GM12878 (cell line): ENCODE measurements around the gene PRDX3.
A peak's percentile ranks its signal among the peaks of the same experiment; 100 is the strongest.

ENCODE experiments used
- EP300 ChIP-seq, 2 experiments: fragments of 150-350 bp in 1 of 2; IDR thresholded peaks; 2 replicates each; pipeline ENCODE4 v1.6.1; 2011 to 2012; ENCODE audit warnings: low read depth in 2 of 2, low read length in 2 of 2, borderline replicate concordance in 1 of 2, improper control_type of control experiment in 1 of 2, inconsistent platforms in 1 of 2; ENCODE audit not compliant: control insufficient read depth in 1 of 2
- JUNB ChIP-seq: IDR thresholded peaks from 2 replicates; pipeline ENCODE4 v1.6.1; 2016; ENCODE audit warnings: antibody characterized with exemption, mild to moderate bottlenecking
- LARP7 ChIP-seq: fragments of 450-650 bp; IDR thresholded peaks from 2 replicates; pipeline ENCODE4 v1.6.1; 2017; ENCODE audit warnings: mild to moderate bottlenecking
- MXI1 ChIP-seq: fragments of 150-350 bp; IDR thresholded peaks from 2 replicates; pipeline ENCODE4 v1.6.1; 2011; ENCODE audit warnings: low read depth, mild to moderate bottlenecking, inconsistent platforms, low read length, improper control_type of control experiment
- MYC ChIP-seq: IDR thresholded peaks from 2 replicates; pipeline ENCODE4 v1.6.1; 2011; ENCODE audit warnings: mild to moderate bottlenecking, low read length, moderate library complexity, inconsistent platforms; ENCODE audit not compliant: insufficient read depth, insufficient replicate concordance, insufficient read length, severe bottlenecking
- NRF1 ChIP-seq: conservative IDR thresholded peaks from 2 replicates; pipeline ENCODE4 v1.6.1; 2011; ENCODE audit warnings: mild to moderate bottlenecking, low read depth, low read length, improper control_type of control experiment
- RELA ChIP-seq: fragments of 450-650 bp; IDR thresholded peaks from 2 replicates; pipeline ENCODE4 v1.8.0; 2014; ENCODE audit warnings: borderline replicate concordance; ENCODE audit not compliant: partially characterized antibody
- RFX5 ChIP-seq: IDR thresholded peaks from 2 replicates; pipeline ENCODE4 v1.6.1; 2011; ENCODE audit warnings: low read depth, low read length, improper control_type of control experiment
- TAF1 ChIP-seq: IDR thresholded peaks from 2 replicates; pipeline ENCODE4 v1.6.1; 2011; ENCODE audit warnings: mild to moderate bottlenecking, low read depth, low read length, borderline replicate concordance
- YY1 ChIP-seq: IDR thresholded peaks from 2 replicates; pipeline ENCODE4 v1.6.1; 2011; ENCODE audit warnings: low read depth, mild to moderate bottlenecking, low read length
- TF ChIP-seq, protein P1 (sequence below), 3 experiments: IDR thresholded peaks in 2 of 3; conservative IDR thresholded peaks in 1 of 3; 2 replicates each; pipeline ENCODE4 v1.5.1; 2011; ENCODE audit warnings: low read depth in 3 of 3, low read length in 3 of 3, mild to moderate bottlenecking in 3 of 3, control low read depth in 2 of 3, moderate library complexity in 2 of 3, inconsistent platforms in 1 of 3, mixed read lengths in 1 of 3; ENCODE audit not compliant: control insufficient read depth in 2 of 3, insufficient read depth in 1 of 3; ENCODE audit errors: extremely low read depth in 1 of 3

DNA sequence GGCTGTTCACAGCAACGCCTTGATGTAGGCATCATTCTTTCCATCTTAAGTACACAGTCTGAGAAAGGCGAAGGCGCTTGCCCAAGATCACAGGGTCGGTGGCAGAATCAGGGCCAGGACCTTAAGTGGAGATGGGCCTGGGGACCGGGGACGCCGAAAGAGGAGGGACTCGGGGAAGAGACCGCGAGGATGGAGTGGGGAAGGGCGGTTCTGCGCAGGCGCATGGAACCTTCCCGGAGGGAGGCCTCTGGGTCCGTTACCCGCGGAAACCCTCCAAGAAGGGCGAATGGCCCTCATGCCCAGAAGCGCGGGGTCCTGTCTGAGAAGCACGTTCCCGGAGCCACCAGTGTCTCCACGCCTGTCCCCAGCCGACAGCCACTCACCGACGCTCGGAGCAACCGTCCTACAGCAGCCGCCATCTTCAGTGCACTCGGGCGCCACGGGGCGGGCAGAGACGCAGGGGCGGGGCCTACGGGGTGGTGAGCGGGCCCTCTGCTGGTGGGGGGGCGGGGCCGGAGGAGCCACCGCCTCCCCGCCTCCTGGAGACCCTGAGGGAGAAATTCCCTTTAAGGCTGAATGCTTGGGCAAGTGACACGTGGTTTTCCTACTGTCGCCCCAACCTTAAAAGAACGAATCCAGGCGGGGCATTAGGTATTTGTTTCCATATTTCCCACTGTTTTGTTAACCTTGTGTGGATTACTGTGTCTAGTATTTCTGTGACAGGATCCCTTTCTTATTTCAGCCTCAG, at the start of gene PRDX3:
- TF ChIP-seq MXI1 (peak; percentile 90), JUNB (no peak), TAF1 (peak; percentile 97), MYC (peak; percentile 51), RELA (peak; percentile 65), YY1 (peak; percentile 98), RFX5 (no peak), NRF1 (peak; percentile 56), EP300 (IDR thresholded peaks at IDR 0.05; ENCODE audit: borderline replicate concordance in 1 of 2, control insufficient read depth in 1 of 2, low read depth in 2 of 2, low read length in 2 of 2) (no peak), LARP7 (peak; percentile 79)
- TF ChIP-seq, protein P1, sequence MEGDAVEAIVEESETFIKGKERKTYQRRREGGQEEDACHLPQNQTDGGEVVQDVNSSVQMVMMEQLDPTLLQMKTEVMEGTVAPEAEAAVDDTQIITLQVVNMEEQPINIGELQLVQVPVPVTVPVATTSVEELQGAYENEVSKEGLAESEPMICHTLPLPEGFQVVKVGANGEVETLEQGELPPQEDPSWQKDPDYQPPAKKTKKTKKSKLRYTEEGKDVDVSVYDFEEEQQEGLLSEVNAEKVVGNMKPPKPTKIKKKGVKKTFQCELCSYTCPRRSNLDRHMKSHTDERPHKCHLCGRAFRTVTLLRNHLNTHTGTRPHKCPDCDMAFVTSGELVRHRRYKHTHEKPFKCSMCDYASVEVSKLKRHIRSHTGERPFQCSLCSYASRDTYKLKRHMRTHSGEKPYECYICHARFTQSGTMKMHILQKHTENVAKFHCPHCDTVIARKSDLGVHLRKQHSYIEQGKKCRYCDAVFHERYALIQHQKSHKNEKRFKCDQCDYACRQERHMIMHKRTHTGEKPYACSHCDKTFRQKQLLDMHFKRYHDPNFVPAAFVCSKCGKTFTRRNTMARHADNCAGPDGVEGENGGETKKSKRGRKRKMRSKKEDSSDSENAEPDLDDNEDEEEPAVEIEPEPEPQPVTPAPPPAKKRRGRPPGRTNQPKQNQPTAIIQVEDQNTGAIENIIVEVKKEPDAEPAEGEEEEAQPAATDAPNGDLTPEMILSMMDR (IDR thresholded peaks at IDR 0.05 in 2 of 3, conservative IDR thresholded peaks at IDR 0.05 in 1 of 3; ENCODE audit: control insufficient read depth in 2 of 3, extremely low read depth in 1 of 3, insufficient read depth in 1 of 3, low read depth in 3 of 3, low read length in 3 of 3), result peak in 1 of 3 experiments; percentile 6; a peak in 2 of 6 replicates
